ENCODE measurements around the gene RELN. TPM values are rescaled to one million over a fixed set of nuclear protein-coding genes. Genes with fewer than 3 reads are reported as not detected.

Gene RELN
- total RNA-seq, 4 donors from 2014 or later = 2.2 to 8.6 (median 3.5) TPM

GRCh38 chr7:104032486-104032885 lies 43.0 kb upstream of the RELN start:
- TF ChIP-seq, protein P1, sequence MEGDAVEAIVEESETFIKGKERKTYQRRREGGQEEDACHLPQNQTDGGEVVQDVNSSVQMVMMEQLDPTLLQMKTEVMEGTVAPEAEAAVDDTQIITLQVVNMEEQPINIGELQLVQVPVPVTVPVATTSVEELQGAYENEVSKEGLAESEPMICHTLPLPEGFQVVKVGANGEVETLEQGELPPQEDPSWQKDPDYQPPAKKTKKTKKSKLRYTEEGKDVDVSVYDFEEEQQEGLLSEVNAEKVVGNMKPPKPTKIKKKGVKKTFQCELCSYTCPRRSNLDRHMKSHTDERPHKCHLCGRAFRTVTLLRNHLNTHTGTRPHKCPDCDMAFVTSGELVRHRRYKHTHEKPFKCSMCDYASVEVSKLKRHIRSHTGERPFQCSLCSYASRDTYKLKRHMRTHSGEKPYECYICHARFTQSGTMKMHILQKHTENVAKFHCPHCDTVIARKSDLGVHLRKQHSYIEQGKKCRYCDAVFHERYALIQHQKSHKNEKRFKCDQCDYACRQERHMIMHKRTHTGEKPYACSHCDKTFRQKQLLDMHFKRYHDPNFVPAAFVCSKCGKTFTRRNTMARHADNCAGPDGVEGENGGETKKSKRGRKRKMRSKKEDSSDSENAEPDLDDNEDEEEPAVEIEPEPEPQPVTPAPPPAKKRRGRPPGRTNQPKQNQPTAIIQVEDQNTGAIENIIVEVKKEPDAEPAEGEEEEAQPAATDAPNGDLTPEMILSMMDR (IDR thresholded peaks at IDR 0.05) = no peak
- TF ChIP-seq POLR2AphosphoS5 (IDR thresholded peaks at IDR 0.05) = no peak
- no peak for TF ChIP-seq POLR2A (IDR thresholded peaks at IDR 0.05)
- TF ChIP-seq EP300 (IDR thresholded peaks at IDR 0.05) = no peak
- peaks cover 0 to 18% (median 0%) of the 10 kb centered on the region in 3 donors for H3K9me3 ChIP-seq
- 59 to 84% methylated on average over 4 to 5 of the region's 5 CpGs for WGBS, 2 donors (ENCODE audit: low coverage in 1 of 2)
- no peaks in the 10 kb centered on the region for H3K4me1 ChIP-seq
- no peaks in the 10 kb centered on the region for H3K27me3 ChIP-seq
- H3K4me3 ChIP-seq = no peak overlapping the region
- H3K27ac ChIP-seq = no peak overlapping the region
- no peak for ATAC-seq
- H3K36me3 ChIP-seq = no peaks in the 10 kb centered on the region

DNA sequence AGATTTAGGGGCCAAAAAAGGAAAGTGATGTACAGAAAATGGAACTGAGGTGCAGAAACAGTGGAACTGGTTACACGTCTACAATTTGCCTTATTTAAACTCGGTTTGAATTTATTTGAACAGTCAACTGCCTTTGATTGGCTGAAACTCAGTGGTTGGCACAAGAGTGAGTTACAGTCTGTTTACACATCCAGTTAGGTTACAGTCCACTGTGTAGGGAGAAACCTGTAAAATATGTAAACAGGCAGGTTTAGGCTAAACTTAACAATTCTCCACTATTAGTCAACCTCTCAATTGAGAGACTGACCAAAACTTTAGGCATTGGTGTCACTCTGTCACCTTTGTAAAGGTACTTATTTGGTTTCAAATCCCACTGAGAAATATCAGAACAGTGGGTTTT lies 40.3 kb upstream of the RELN start:
- 58 to 59% methylated on average over 2 of the region's 2 CpGs for whole genome bisulfite sequencing, 2 donors (ENCODE audit: low coverage in 1 of 2)
- no peaks in the 10 kb centered on the region for H3K36me3 ChIP-seq
- H3K4me3 ChIP-seq = no peak overlapping the region
- H3K9me3 ChIP-seq = peaks cover 0 to 8% (median 0%) of the 10 kb centered on the region in 3 donors
- ATAC-seq = no peak
- no peaks in the 10 kb centered on the region for H3K27me3 ChIP-seq
- TF ChIP-seq, protein P1 (IDR thresholded peaks at IDR 0.05) = no peak
- TF ChIP-seq POLR2A (IDR thresholded peaks at IDR 0.05) (no peak), POLR2AphosphoS5 (IDR thresholded peaks at IDR 0.05) (no peak), EP300 (IDR thresholded peaks at IDR 0.05) (no peak)
- no peak overlapping the region for H3K27ac ChIP-seq
- H3K4me1 ChIP-seq = no peaks in the 10 kb centered on the region

- no peaks in the 10 kb centered on the region for H3K27me3 ChIP-seq
- no peaks in the 10 kb centered on the region for H3K36me3 ChIP-seq
- no peaks in the 10 kb centered on the region for H3K9me3 ChIP-seq
- WGBS, 2 donors (ENCODE audit: low coverage in 1 of 2) = 70 to 83% methylated on average over 1 to 2 of the region's 2 CpGs
- no peaks in the 10 kb centered on the region for H3K4me1 ChIP-seq
- H3K27ac ChIP-seq = no peak overlapping the region
- H3K4me3 ChIP-seq = no peak overlapping the region
- TF ChIP-seq POLR2A (IDR thresholded peaks at IDR 0.05) (no peak), POLR2AphosphoS5 (IDR thresholded peaks at IDR 0.05) (no peak), EP300 (IDR thresholded peaks at IDR 0.05) (no peak)
- TF ChIP-seq, protein P1 (IDR thresholded peaks at IDR 0.05) = no peak
- no peak for ATAC-seq
Measured at GRCh38 chr7:104024632-104025031, 35.2 kb upstream of the RELN start.

- no CpG with 5 or more reads among the region's 3 CpGs for WGBS, 2 donors (ENCODE audit: low coverage in 1 of 2)
- TF ChIP-seq POLR2AphosphoS5 (IDR thresholded peaks at IDR 0.05) (no peak), EP300 (IDR thresholded peaks at IDR 0.05) (no peak), POLR2A (IDR thresholded peaks at IDR 0.05) (no peak)
- TF ChIP-seq, protein P1 (IDR thresholded peaks at IDR 0.05) = no peak
Measured at GRCh38 chr7:104023100-104023499, 33.6 kb upstream of the RELN start.

GRCh38 chr7:104018425-104018824 lies 29.0 kb upstream of the RELN start:
- 62% methylated on average over 1 of the region's 1 CpG; no CpG with 5 or more reads in 1 of the 2 donors for WGBS, 2 donors (ENCODE audit: low coverage in 1 of 2)
- ATAC-seq = no peak
- Histone ChIP-seq H3K4me3 (no peak overlapping the region), H3K27me3 (no peaks in the 10 kb centered on the region), H3K9me3 (no peaks in the 10 kb centered on the region), H3K36me3 (no peaks in the 10 kb centered on the region), H3K4me1 (no peaks in the 10 kb centered on the region), H3K27ac (no peak overlapping the region)
- TF ChIP-seq, protein P1 (IDR thresholded peaks at IDR 0.05) = no peak
- no peak for TF ChIP-seq POLR2AphosphoS5 (IDR thresholded peaks at IDR 0.05)
- TF ChIP-seq POLR2A (IDR thresholded peaks at IDR 0.05) = no peak
- no peak for TF ChIP-seq EP300 (IDR thresholded peaks at IDR 0.05)

More at GRCh38 chr7:104023100-104023499, 33.6 kb upstream of the RELN start:
- H3K27ac ChIP-seq = no peak overlapping the region
- ATAC-seq = no peak
- no peaks in the 10 kb centered on the region for H3K36me3 ChIP-seq
- H3K27me3 ChIP-seq = no peaks in the 10 kb centered on the region
- no peaks in the 10 kb centered on the region for H3K4me1 ChIP-seq
- no peak overlapping the region for H3K4me3 ChIP-seq
- no peaks in the 10 kb centered on the region for H3K9me3 ChIP-seq

Measured in gastroesophageal sphincter (tissue), 4 donors.